Measurements from ENCODE around the gene ANKRD33.

DNA sequence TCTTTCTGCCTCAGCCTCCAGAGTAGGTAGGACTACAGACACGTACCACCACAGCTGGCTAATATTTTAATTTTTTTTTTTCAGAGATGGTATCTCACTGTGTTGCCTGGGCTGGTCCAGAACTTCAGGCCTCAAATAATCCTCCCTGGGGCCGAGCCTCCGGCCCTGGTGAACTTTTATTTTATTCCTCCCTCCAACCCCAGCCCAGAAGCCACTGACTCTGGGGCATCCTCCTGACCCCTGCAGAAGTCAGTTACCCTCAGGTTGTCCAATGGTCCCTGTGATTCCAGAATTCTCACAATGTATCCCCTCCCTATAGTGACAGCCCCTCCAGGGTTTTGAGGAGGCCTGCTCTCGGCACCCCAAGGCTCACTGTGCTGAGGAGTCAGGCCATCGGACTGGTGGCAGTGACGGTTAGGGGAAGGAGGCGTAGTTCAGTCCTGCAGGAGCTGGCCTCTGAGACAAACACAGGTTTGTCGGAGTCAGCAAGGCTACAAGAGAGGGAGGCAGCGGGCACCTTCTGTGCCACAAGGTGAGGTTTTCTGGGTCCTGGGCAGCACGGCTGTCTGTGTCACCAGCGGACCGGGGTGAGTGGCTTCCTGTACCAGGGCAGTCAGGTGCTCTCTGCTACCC is 20.0 kb upstream of the ANKRD33 start:
- TF ChIP-seq, protein P1, sequence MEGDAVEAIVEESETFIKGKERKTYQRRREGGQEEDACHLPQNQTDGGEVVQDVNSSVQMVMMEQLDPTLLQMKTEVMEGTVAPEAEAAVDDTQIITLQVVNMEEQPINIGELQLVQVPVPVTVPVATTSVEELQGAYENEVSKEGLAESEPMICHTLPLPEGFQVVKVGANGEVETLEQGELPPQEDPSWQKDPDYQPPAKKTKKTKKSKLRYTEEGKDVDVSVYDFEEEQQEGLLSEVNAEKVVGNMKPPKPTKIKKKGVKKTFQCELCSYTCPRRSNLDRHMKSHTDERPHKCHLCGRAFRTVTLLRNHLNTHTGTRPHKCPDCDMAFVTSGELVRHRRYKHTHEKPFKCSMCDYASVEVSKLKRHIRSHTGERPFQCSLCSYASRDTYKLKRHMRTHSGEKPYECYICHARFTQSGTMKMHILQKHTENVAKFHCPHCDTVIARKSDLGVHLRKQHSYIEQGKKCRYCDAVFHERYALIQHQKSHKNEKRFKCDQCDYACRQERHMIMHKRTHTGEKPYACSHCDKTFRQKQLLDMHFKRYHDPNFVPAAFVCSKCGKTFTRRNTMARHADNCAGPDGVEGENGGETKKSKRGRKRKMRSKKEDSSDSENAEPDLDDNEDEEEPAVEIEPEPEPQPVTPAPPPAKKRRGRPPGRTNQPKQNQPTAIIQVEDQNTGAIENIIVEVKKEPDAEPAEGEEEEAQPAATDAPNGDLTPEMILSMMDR (conservative IDR thresholded peaks at IDR 0.05 in 1 of 2, IDR thresholded peaks at IDR 0.05 in 1 of 2; ENCODE audit: extremely low read depth in 1 of 2, insufficient read depth in 1 of 2, low read depth in 1 of 2, low read length in 2 of 2): no peak
- TF ChIP-seq EZH2 (IDR thresholded peaks at IDR 0.05; ENCODE audit: borderline replicate concordance, low read length): no peak
